ENCODE data around the gene ACP2. TPM values are rescaled to one million over a fixed set of nuclear protein-coding genes. Genes with fewer than 3 reads are reported as not detected.

Gene ACP2
- total RNA-seq, 5 donors from 2014 or later (not counting 1 experiment from before 2014, with no cell fraction given): 16.2 to 26.8 (median 21.9) TPM

GRCh38 chr11:47270331-47271271, 22.0 kb upstream of the ACP2 start:
- H3K9me3 ChIP-seq: no peaks in the 10 kb centered on the region
- DNase-seq: peak in 27 of 35 experiments; percentile 15 to 65 (median 28)
- no peaks in the 10 kb centered on the region for H3K27me3 ChIP-seq (replicated peaks in 1 of 2; ENCODE audit: control insufficient read depth in 2 of 2, extremely low read depth in 1 of 2, insufficient read depth in 2 of 2, low read length in 1 of 2)
- H3K36me3 ChIP-seq (ENCODE audit: control insufficient read depth in 2 of 2, extremely low read depth in 1 of 2, insufficient read depth in 1 of 2, low read length in 1 of 2): peaks cover 0 to 19% of the 10 kb centered on the region in 2 donors
- no peak for ATAC-seq (replicated peaks in 1 of 4)
- H3K4me1 ChIP-seq (ENCODE audit: control insufficient read depth in 1 of 2, extremely low read depth in 1 of 2, insufficient read depth in 2 of 2, low read length in 2 of 2): peaks cover 25 to 41% of the 10 kb centered on the region in 2 experiments
- ChIA-PET CTCF (interaction anchor here (0.7 to 1.8 kb wide), 5 partner anchors 10 to 614 kb away, joined by 3 to 7 read pairs (median 3); no protein-coding TSS in a partner anchor), POLR2A (interaction anchor here (0.6 to 1.5 kb wide), 8 partner anchors 10 to 834 kb away, joined by 3 to 5 read pairs (median 3); no protein-coding TSS in a partner anchor)
- no peaks in the 10 kb centered on the region for H3K27me3 Mint-ChIP-seq
- H3K4me3 ChIP-seq (ENCODE audit: control insufficient read depth in 1 of 2, extremely low read depth in 1 of 2, low read length in 1 of 2): peak overlapping the region; percentile 76 to 78
- H3K27ac ChIP-seq (ENCODE audit: low read length): peak overlapping the region; percentile 75
- peaks cover 10% of the 10 kb centered on the region for H3K36me3 Mint-ChIP-seq
- H3K4me3 Mint-ChIP-seq: peak overlapping the region; percentile 85 to 89 (median 88)
- peak overlapping the region; percentile 81 to 82 for H3K27ac Mint-ChIP-seq
- no peaks in the 10 kb centered on the region for H3K9me3 Mint-ChIP-seq
- under 1% methylated on average over 14 of the region's 34 CpGs for WGBS (ENCODE audit: insufficient coverage)
- H3K4me1 Mint-ChIP-seq: peaks cover 56 to 64% (median 61%) of the 10 kb centered on the region in 3 donors

GRCh38 chr11:47269829-47270305, 21.3 kb upstream of the ACP2 start, which contains the start of gene MADD:
Gene MADD (plus strand): TSS chr11:47270133.
- Mint-ChIP-seq H3K9me3 (no peaks in the 10 kb centered on the region), H3K4me3 (peak within 1 kb of the TSS; percentile 88 to 89 (median 89)), H3K4me1 (peaks cover 56 to 70% (median 66%) of the 10 kb centered on the region in 3 donors), H3K27ac (peak within 1 kb of the TSS; percentile 90 to 97), H3K36me3 (peaks cover 8% of the 10 kb centered on the region), H3K27me3 (no peaks in the 10 kb centered on the region)
- POLR2A ChIA-PET: interaction anchor here in 1 of 2 donors (1.5 kb wide), 1 partner anchor 297 kb away, joined by 5 read pairs; no protein-coding TSS in a partner anchor
- ATAC-seq (replicated peaks in 1 of 4): peak; percentile 80 to 88 (median 82)
- Histone ChIP-seq H3K9me3 (no peaks in the 10 kb centered on the region), H3K4me1 (ENCODE audit: control insufficient read depth in 1 of 2, extremely low read depth in 1 of 2, insufficient read depth in 2 of 2, low read length in 2 of 2) (peaks cover 27 to 45% of the 10 kb centered on the region in 2 experiments), H3K27me3 (replicated peaks in 1 of 2; ENCODE audit: control insufficient read depth in 2 of 2, extremely low read depth in 1 of 2, insufficient read depth in 2 of 2, low read length in 1 of 2) (no peaks in the 10 kb centered on the region), H3K27ac (ENCODE audit: low read length) (peak within 1 kb of the TSS; percentile 91), H3K36me3 (ENCODE audit: control insufficient read depth in 2 of 2, extremely low read depth in 1 of 2, insufficient read depth in 1 of 2, low read length in 1 of 2) (peaks cover 0 to 12% of the 10 kb centered on the region in 2 donors), H3K4me3 (ENCODE audit: control insufficient read depth in 1 of 2, extremely low read depth in 1 of 2, low read length in 1 of 2) (peak within 1 kb of the TSS; percentile 76 to 78)
- DNase-seq: peak in 34 of 35 experiments; percentile 81 to 97 (median 90)
- WGBS (ENCODE audit: insufficient coverage): under 1% methylated on average over 55 of the region's 57 CpGs
- CTCF ChIA-PET: no interaction called here

GRCh38 chr11:47269002-47269828, 20.6 kb upstream of the ACP2 start:
- Mint-ChIP-seq H3K27ac (peak overlapping the region; percentile 90 to 97), H3K4me1 (peaks cover 51 to 68% (median 67%) of the 10 kb centered on the region in 3 donors), H3K36me3 (peaks cover 2% of the 10 kb centered on the region), H3K9me3 (no peaks in the 10 kb centered on the region), H3K27me3 (no peaks in the 10 kb centered on the region), H3K4me3 (peak overlapping the region; percentile 88 to 89 (median 88))
- WGBS (ENCODE audit: insufficient coverage): under 1% methylated on average over 37 of the region's 52 CpGs
- peak; percentile 69 to 76 (median 69) for ATAC-seq (replicated peaks in 1 of 4)
- ChIA-PET POLR2A (no interaction called here), CTCF (interaction anchor here in 1 of 2 donors (1.2 kb wide), 1 partner anchor 10 kb away, joined by 3 read pairs; no protein-coding TSS in a partner anchor)
- H3K36me3 ChIP-seq (ENCODE audit: control insufficient read depth in 2 of 2, extremely low read depth in 1 of 2, insufficient read depth in 1 of 2, low read length in 1 of 2): peaks cover 0 to 5% of the 10 kb centered on the region in 2 donors
- no peaks in the 10 kb centered on the region for H3K27me3 ChIP-seq (replicated peaks in 1 of 2; ENCODE audit: control insufficient read depth in 2 of 2, extremely low read depth in 1 of 2, insufficient read depth in 2 of 2, low read length in 1 of 2)
- peaks cover 27 to 45% of the 10 kb centered on the region in 2 experiments for H3K4me1 ChIP-seq (ENCODE audit: control insufficient read depth in 1 of 2, extremely low read depth in 1 of 2, insufficient read depth in 2 of 2, low read length in 2 of 2)
- H3K27ac ChIP-seq (ENCODE audit: low read length): peak overlapping the region; percentile 91
- DNase-seq: peak; percentile 72 to 90 (median 81)
- peak overlapping the region; percentile 63 to 76 for H3K4me3 ChIP-seq (ENCODE audit: control insufficient read depth in 1 of 2, extremely low read depth in 1 of 2, low read length in 1 of 2)
- H3K9me3 ChIP-seq: no peaks in the 10 kb centered on the region

- Histone ChIP-seq H3K27me3 (replicated peaks in 1 of 2; ENCODE audit: control insufficient read depth in 2 of 2, extremely low read depth in 1 of 2, insufficient read depth in 2 of 2, low read length in 1 of 2) (no peaks in the 10 kb centered on the region), H3K9me3 (no peaks in the 10 kb centered on the region), H3K27ac (ENCODE audit: low read length) (peak overlapping the region; percentile 91), H3K4me1 (ENCODE audit: control insufficient read depth in 1 of 2, extremely low read depth in 1 of 2, insufficient read depth in 2 of 2, low read length in 2 of 2) (peaks cover 27 to 45% of the 10 kb centered on the region in 2 experiments), H3K4me3 (ENCODE audit: control insufficient read depth in 1 of 2, extremely low read depth in 1 of 2, low read length in 1 of 2) (peak overlapping the region; percentile 44 to 76), H3K36me3 (ENCODE audit: control insufficient read depth in 2 of 2, extremely low read depth in 1 of 2, insufficient read depth in 1 of 2, low read length in 1 of 2) (no peaks in the 10 kb centered on the region)
- Mint-ChIP-seq H3K27me3 (no peaks in the 10 kb centered on the region), H3K36me3 (no peaks in the 10 kb centered on the region), H3K27ac (peak overlapping the region; percentile 90 to 97), H3K9me3 (no peaks in the 10 kb centered on the region), H3K4me3 (peak overlapping the region; percentile 88 to 89 (median 88)), H3K4me1 (peaks cover 46 to 63% (median 61%) of the 10 kb centered on the region in 3 donors)
- DNase-seq: peak in 1 of 35 experiments; percentile 1
- ATAC-seq (replicated peaks in 1 of 4): no peak
- ChIA-PET POLR2A (interaction anchor here in 1 of 2 donors (1.0 kb wide), 1 partner anchor 32 kb away, joined by 8 read pairs; no protein-coding TSS in a partner anchor), CTCF (interaction anchor here in 1 of 2 donors (1.2 kb wide), 1 partner anchor 9 kb away, joined by 3 read pairs; no protein-coding TSS in a partner anchor)
- 58% methylated on average over 13 of the region's 13 CpGs for WGBS (ENCODE audit: insufficient coverage)
Measured at GRCh38 chr11:47268448-47269001, 19.9 kb upstream of the ACP2 start.

- Mint-ChIP-seq H3K27ac (peak overlapping the region; percentile 90 to 97), H3K36me3 (no peaks in the 10 kb centered on the region), H3K9me3 (no peaks in the 10 kb centered on the region), H3K27me3 (no peaks in the 10 kb centered on the region), H3K4me1 (peaks cover 42 to 58% (median 56%) of the 10 kb centered on the region in 3 donors), H3K4me3 (peak overlapping the region in 2 of 3 donors; percentile 88)
- Histone ChIP-seq H3K27me3 (replicated peaks in 1 of 2; ENCODE audit: control insufficient read depth in 2 of 2, extremely low read depth in 1 of 2, insufficient read depth in 2 of 2, low read length in 1 of 2) (no peaks in the 10 kb centered on the region), H3K4me1 (ENCODE audit: control insufficient read depth in 1 of 2, extremely low read depth in 1 of 2, insufficient read depth in 2 of 2, low read length in 2 of 2) (peaks cover 27 to 45% of the 10 kb centered on the region in 2 experiments), H3K9me3 (no peaks in the 10 kb centered on the region), H3K27ac (ENCODE audit: low read length) (peak overlapping the region; percentile 91), H3K4me3 (ENCODE audit: control insufficient read depth in 1 of 2, extremely low read depth in 1 of 2, low read length in 1 of 2) (no peak overlapping the region), H3K36me3 (ENCODE audit: control insufficient read depth in 2 of 2, extremely low read depth in 1 of 2, insufficient read depth in 1 of 2, low read length in 1 of 2) (no peaks in the 10 kb centered on the region)
- POLR2A ChIA-PET: interaction anchor here in 1 of 2 donors (1.0 kb wide), 1 partner anchor 31 kb away, joined by 8 read pairs; no protein-coding TSS in a partner anchor
- ATAC-seq (replicated peaks in 1 of 4) (no peak), DNase-seq (no peak)
- 84% methylated on average over 3 of the region's 6 CpGs for WGBS (ENCODE audit: insufficient coverage)
- CTCF ChIA-PET: interaction anchor here in 1 of 2 donors (1.2 kb wide), 1 partner anchor 8 kb away, joined by 3 read pairs; no protein-coding TSS in a partner anchor
Measured at GRCh38 chr11:47267876-47268275, 19.3 kb upstream of the ACP2 start.

All from T-cell (primary cell).